Stimulated activated CD8-positive, alpha-beta memory T cell treated with anti-CD3 and anti-CD28 coated beads, Interleukin-2, amount 100 ng/mL, for 1 hour (primary cell): ENCODE measurements around the gene PNRC2.
"Not testable (repeated sequence)": the region's sequence is repeated elsewhere in the genome, so short reads cannot be mapped to it uniquely, and the experiment has no call there.

Experiments
- DNase-seq, 2 donors: peaks; one replicate each; pipeline ENCODE4 v3.0.0-alpha.2; 2020; ENCODE audit warnings: low read depth in 2 of 2

The PNRC2 gene

GRCh38 chr1:23953020-23953419 lies 6.6 kb upstream of the PNRC2 start:
- no peak for DNase-seq

GRCh38 chr1:23957096-23957495 lies 2.5 kb upstream of the PNRC2 start:
- no peak for DNase-seq

GRCh38 chr1:23958040-23958809 lies 1.4 kb upstream of the PNRC2 start:
- DNase-seq, result not testable (repeated sequence)

GRCh38 chr1:23958810-23959460 lies 693 bp upstream of the PNRC2 start:
- DNase-seq, result peak; percentile 81 to 83

GRCh38 chr1:23960291-23961020 lies 828 bp downstream of the PNRC2 start:
- no peak for DNase-seq

GRCh38 chr1:23963617-23964234 lies 4.1 kb downstream of the PNRC2 start:
- no peak for DNase-seq

- no peak for DNase-seq
Observed at GRCh38 chr1:23964235-23964668, 4.6 kb downstream of the PNRC2 start.

- DNase-seq, result no peak
Observed at GRCh38 chr1:23964790-23965740, 5.4 kb downstream of the PNRC2 start.

GRCh38 chr1:23966973-23967493 lies 7.4 kb downstream of the PNRC2 start:
- no peak for DNase-seq

GRCh38 chr1:23967871-23968270 lies 8.2 kb downstream of the PNRC2 start:
- DNase-seq, result no peak

GRCh38 chr1:23977187-23977853 lies 17.7 kb downstream of the PNRC2 start:
- no peak for DNase-seq

GRCh38 chr1:23977854-23978191 lies 18.2 kb downstream of the PNRC2 start:
- DNase-seq, result no peak

- no peak for DNase-seq
Observed at GRCh38 chr1:23978805-23979204, 19.2 kb downstream of the PNRC2 start.

- no peak for DNase-seq
Observed at GRCh38 chr1:23979387-23979880, 19.8 kb downstream of the PNRC2 start.

GRCh38 chr1:23979881-23980727 lies 20.5 kb downstream of the PNRC2 start, which contains the start of gene SRSF10:
Gene SRSF10 (minus strand): TSS chr1:23980327. CDS start chr1:23980255, 72 bp downstream.
- DNase-seq, result peak; percentile 93 to 96

- DNase-seq, result no peak
Observed at GRCh38 chr1:23980728-23981070, 21.1 kb downstream of the PNRC2 start.

GRCh38 chr1:23984417-23985186 lies 25.0 kb downstream of the PNRC2 start:
- DNase-seq, result no peak

GRCh38 chr1:23987038-23987437 lies 27.4 kb downstream of the PNRC2 start:
- DNase-seq, result not testable (repeated sequence)
